Stomach (tissue), 9 donors: ENCODE data around the gene ISG20L2. TPM values are rescaled to one million over a fixed set of nuclear protein-coding genes. Genes with fewer than 3 reads are reported as not detected.

ENCODE experiments used
- DNase-seq, 2 donors: peaks; one replicate each; pipeline versions ENCODE4 v3.0.0 to v3.0.0-alpha.2; 2013 to 2019
- H3K27ac ChIP-seq, 5 donors: fragments of 200-600 bp in 4 of 5; sonication (generic) in 4 of 5; one replicate each; pipeline ENCODE4 v1.5.1; 2013 to 2019; ENCODE audit warnings: mild to moderate bottlenecking in 1 of 5, moderate library complexity in 1 of 5
- H3K27me3 ChIP-seq, 3 donors: fragments of 200-600 bp; sonication (generic); one replicate each; pipeline ENCODE4 v1.5.1; 2017 to 2019; ENCODE audit warnings: mixed run types in 1 of 3
- H3K36me3 ChIP-seq, 4 donors: fragments of 200-600 bp; sonication (generic); 1 replicate in 3 of 4; 2 replicates in 1 of 4; pipeline ENCODE4 v1.5.1; 2016 to 2019
- H3K4me1 ChIP-seq, 4 donors: fragments of 200-600 bp; sonication (generic); one replicate each; pipeline ENCODE4 v1.5.1; 2016 to 2019
- H3K4me3 ChIP-seq, 4 donors: fragments of 200-600 bp; sonication (generic) in 3 of 4; one replicate each; pipeline ENCODE4 v1.5.1; 2016 to 2019; ENCODE audit warnings: mild to moderate bottlenecking in 1 of 4
- H3K9me3 ChIP-seq, 4 donors: fragments of 200-600 bp; sonication (generic); one replicate each; pipeline ENCODE4 v1.5.1; 2016 to 2019
- EP300 ChIP-seq: sonication (generic); formaldehyde crosslinking; IDR thresholded peaks from one replicate; pipeline ENCODE4 v1.6.1; 2017; ENCODE audit warnings: antibody characterized with exemption
- POLR2A ChIP-seq, 4 donors: fragments of 450-650 bp; IDR thresholded peaks; one replicate each; pipeline ENCODE4 v1.6.1; 2016; ENCODE audit warnings: antibody characterized with exemption in 4 of 4, control low read depth in 2 of 4, mild to moderate bottlenecking in 1 of 4, moderate library complexity in 1 of 4
- POLR2AphosphoS5 ChIP-seq, 3 donors: sonication (generic); formaldehyde crosslinking; IDR thresholded peaks; one replicate each; pipeline ENCODE4 v1.6.1; 2016; ENCODE audit warnings: antibody characterized with exemption in 3 of 3
- WGBS, 5 donors: extraction: QIAGEN DNeasy Blood & Tissue Kit in 3 of 5; methylation state at CpG; one replicate each; pipeline versions ENCODE4 v1.1.5 to v1.1.7; 2013 to 2018; 5-methylcytosine and 5-hydroxymethylcytosine counted together
- intact Hi-C: fragments of 100-400 bp; cut with DNase I; formaldehyde crosslinking; loops from one replicate; pipeline ENCODE4 v1.15.1; 2023; ENCODE audit warnings: low total_unique reads
- polyA plus RNA-seq, 3 donors: library from polyadenylated mRNA; stranded (reverse); fragments of 200-250 nt; gene quantifications; one replicate each; pipeline ENCODE4 v1.2.3, GENCODE V29; 2013
- total RNA-seq, 5 donors: library from RNA; depleted of rRNA; stranded (reverse); fragments of >200 nt; gene quantifications; one replicate each; pipeline versions ENCODE4 v1.1.0 to v1.2.3, GENCODE V29; 2014 to 2016
- TF ChIP-seq, protein P1 (sequence below), 7 experiments: fragments of 450-650 bp in 4 of 7; fragments of 200-600 bp in 3 of 7; sonication (generic) in 3 of 7; IDR thresholded peaks; one replicate each; pipeline ENCODE4 v1.5.1; 2016 to 2019; ENCODE audit warnings: antibody characterized with exemption in 7 of 7, control low read depth in 2 of 7, mild to moderate bottlenecking in 1 of 7
- donor health status: healthy with polysubstance abuse.
- donor health status: Bipolar disorder and iron deficiency.
- donor health status: healthy.

The ISG20L2 gene
- total and polyA plus RNA-seq, 8 donors: 4.5 to 65.5 (median 11.7) TPM

DNA sequence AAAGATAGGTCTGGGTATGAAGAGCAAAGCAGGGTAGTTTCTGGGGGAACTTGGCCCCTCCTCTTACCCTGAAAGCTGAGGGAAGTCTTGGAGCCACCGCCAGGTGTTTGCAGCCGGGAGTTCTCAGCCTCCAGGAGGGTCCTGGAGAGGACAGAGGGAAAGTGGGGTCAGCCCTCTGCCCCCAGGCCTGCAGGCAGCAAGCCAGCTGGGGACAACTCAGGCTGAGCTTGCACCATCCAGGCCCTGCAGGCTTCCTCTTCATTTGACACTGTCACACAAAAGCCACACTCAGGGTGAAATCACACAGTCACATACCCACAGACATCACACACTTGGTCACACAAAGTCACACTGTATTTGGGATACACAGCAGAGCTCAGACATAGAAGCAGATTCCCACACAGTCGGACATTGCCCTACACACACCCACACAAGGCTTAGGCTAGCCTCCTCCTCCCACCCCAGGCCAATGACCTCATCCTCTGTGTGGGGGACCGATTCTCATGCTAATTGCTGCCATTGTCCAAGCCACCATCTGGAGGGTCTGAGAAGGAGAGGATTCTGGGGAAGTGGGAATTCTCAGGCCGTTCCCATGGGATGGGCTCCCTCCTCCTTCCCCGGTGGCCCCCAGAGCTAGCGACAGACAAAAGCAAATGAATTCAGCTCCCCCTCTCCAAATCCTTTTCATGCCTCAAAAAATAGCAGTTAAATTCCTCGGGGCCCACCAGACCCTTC lies 55.0 kb downstream of the ISG20L2 start:
- peak overlapping the region in 2 of 5 donors; percentile 9 to 33 for H3K27ac ChIP-seq
- intact Hi-C loops: no loop called here

More for the DNA sequence above, 55.0 kb downstream of the ISG20L2 start:
- H3K27me3 ChIP-seq: peaks cover 7 to 77% (median 38%) of the 10 kb centered on the region in 3 donors
- no peaks in the 10 kb centered on the region for H3K36me3 ChIP-seq
- peak in 1 of 2 donors; percentile 65 for DNase-seq
- TF ChIP-seq EP300 (no peak), POLR2AphosphoS5 (IDR thresholded peaks at IDR 0.05) (no peak), POLR2A (IDR thresholded peaks at IDR 0.05) (no peak)
- TF ChIP-seq, protein P1, sequence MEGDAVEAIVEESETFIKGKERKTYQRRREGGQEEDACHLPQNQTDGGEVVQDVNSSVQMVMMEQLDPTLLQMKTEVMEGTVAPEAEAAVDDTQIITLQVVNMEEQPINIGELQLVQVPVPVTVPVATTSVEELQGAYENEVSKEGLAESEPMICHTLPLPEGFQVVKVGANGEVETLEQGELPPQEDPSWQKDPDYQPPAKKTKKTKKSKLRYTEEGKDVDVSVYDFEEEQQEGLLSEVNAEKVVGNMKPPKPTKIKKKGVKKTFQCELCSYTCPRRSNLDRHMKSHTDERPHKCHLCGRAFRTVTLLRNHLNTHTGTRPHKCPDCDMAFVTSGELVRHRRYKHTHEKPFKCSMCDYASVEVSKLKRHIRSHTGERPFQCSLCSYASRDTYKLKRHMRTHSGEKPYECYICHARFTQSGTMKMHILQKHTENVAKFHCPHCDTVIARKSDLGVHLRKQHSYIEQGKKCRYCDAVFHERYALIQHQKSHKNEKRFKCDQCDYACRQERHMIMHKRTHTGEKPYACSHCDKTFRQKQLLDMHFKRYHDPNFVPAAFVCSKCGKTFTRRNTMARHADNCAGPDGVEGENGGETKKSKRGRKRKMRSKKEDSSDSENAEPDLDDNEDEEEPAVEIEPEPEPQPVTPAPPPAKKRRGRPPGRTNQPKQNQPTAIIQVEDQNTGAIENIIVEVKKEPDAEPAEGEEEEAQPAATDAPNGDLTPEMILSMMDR (IDR thresholded peaks at IDR 0.05): no peak
- H3K4me1 ChIP-seq: peaks cover 14 to 57% (median 43%) of the 10 kb centered on the region in 4 donors
- no peak overlapping the region for H3K4me3 ChIP-seq
- WGBS, 5 donors: 40 to 49% (median 47%) methylated on average over 8 of the region's 8 CpGs
- H3K9me3 ChIP-seq: no peaks in the 10 kb centered on the region

Other genes starting within 250 kb of the ISG20L2 start
- gene MEF2D, start 228.0 kb downstream of the ISG20L2 start, total RNA-seq: 100 to 1,000 TPM in 1 of 5 donors, 10 to 100 TPM in 4; 14.3 to 136 (median 62.5) TPM
- 10 to 100 TPM in 2 of 3 donors, 1 to 10 TPM in 1; 7.7 to 15.6 (median 14.5) TPM for gene MEF2D, start 228.0 kb downstream of the ISG20L2 start, polyA plus RNA-seq
- 10 to 100 TPM in 4 of 5 donors, 1 to 10 TPM in 1; 5.2 to 22.2 (median 14.0) TPM for gene IQGAP3, start 156.2 kb downstream of the ISG20L2 start, total RNA-seq
- gene IQGAP3, start 156.2 kb downstream of the ISG20L2 start, polyA plus RNA-seq: 1 to 10 TPM; 1.2 to 4.7 (median 1.3) TPM
- gene TTC24, start 149.0 kb downstream of the ISG20L2 start, total RNA-seq: under 1 TPM in 1 of 5 donors, not detected in 4; 0.55 TPM
- gene TTC24, start 149.0 kb downstream of the ISG20L2 start, polyA plus RNA-seq: not detected
- gene NAXE, start 137.0 kb downstream of the ISG20L2 start, total RNA-seq: 10 to 100 TPM; 46.1 to 81.1 (median 52.7) TPM
- gene NAXE, start 137.0 kb downstream of the ISG20L2 start, polyA plus RNA-seq: 10 to 100 TPM; 68.1 to 84.9 (median 71.7) TPM
- gene GPATCH4, start 127.3 kb downstream of the ISG20L2 start, total RNA-seq: 10 to 100 TPM in 3 of 5 donors, 1 to 10 TPM in 2; 9.0 to 15.6 (median 12.9) TPM
- 10 to 100 TPM; 11.2 to 24.1 (median 19.9) TPM for gene GPATCH4, start 127.3 kb downstream of the ISG20L2 start, polyA plus RNA-seq
- gene HAPLN2, start 109.4 kb downstream of the ISG20L2 start, total RNA-seq: not detected
- gene HAPLN2, start 109.4 kb downstream of the ISG20L2 start, polyA plus RNA-seq: under 1 TPM in 2 of 3 donors, not detected in 1; 0.33 to 0.37 TPM
- gene BCAN, start 86.6 kb downstream of the ISG20L2 start, total RNA-seq: 10 to 100 TPM in 1 of 5 donors, 1 to 10 TPM in 1, not detected in 3; 5.7 to 39.7 TPM
- under 1 TPM in 1 of 3 donors, not detected in 2; 0.05 TPM for gene BCAN, start 86.6 kb downstream of the ISG20L2 start, polyA plus RNA-seq
- 10 to 100 TPM in 2 of 5 donors, 1 to 10 TPM in 3; 3.2 to 22.3 (median 8.9) TPM for gene NES, start 51.4 kb downstream of the ISG20L2 start, total RNA-seq
- gene NES, start 51.4 kb downstream of the ISG20L2 start, polyA plus RNA-seq: 1 to 10 TPM; 1.7 to 9.0 (median 3.2) TPM
- 1 to 10 TPM in 1 of 5 donors, under 1 TPM in 1, not detected in 3; 0.72 to 2.0 TPM for gene CRABP2, start 23.2 kb downstream of the ISG20L2 start, total RNA-seq
- 100 to 1,000 TPM in 1 of 3 donors, 1 to 10 TPM in 2; 6.9 to 207 (median 7.5) TPM for gene CRABP2, start 23.2 kb downstream of the ISG20L2 start, polyA plus RNA-seq
- 10 to 100 TPM; 15.2 to 90.2 (median 72.4) TPM for gene METTL25B, start 297 bp downstream of the ISG20L2 start, total RNA-seq
- 10 to 100 TPM; 31.0 to 50.2 (median 43.5) TPM for gene METTL25B, start 297 bp downstream of the ISG20L2 start, polyA plus RNA-seq
- gene MRPL24, start 12.3 kb upstream of the ISG20L2 start, total RNA-seq: 10 to 100 TPM; 15.6 to 56.8 (median 33.3) TPM
- gene MRPL24, start 12.3 kb upstream of the ISG20L2 start, polyA plus RNA-seq: 100 to 1,000 TPM in 2 of 3 donors, 10 to 100 TPM in 1; 91.6 to 113 (median 111) TPM
- gene HDGF, start 22.9 kb upstream of the ISG20L2 start, total RNA-seq: 100 to 1,000 TPM in 4 of 5 donors, 10 to 100 TPM in 1; 81.7 to 214 (median 163) TPM
- 100 to 1,000 TPM; 114 to 165 (median 144) TPM for gene HDGF, start 22.9 kb upstream of the ISG20L2 start, polyA plus RNA-seq
- gene PRCC, start 38.8 kb upstream of the ISG20L2 start, total RNA-seq: 10 to 100 TPM; 24.0 to 93.0 (median 76.4) TPM
- 10 to 100 TPM; 39.1 to 41.9 (median 40.1) TPM for gene PRCC, start 38.8 kb upstream of the ISG20L2 start, polyA plus RNA-seq
- 10 to 100 TPM in 2 of 5 donors, under 1 TPM in 1, not detected in 2; 0.73 to 19.9 (median 11.6) TPM for gene SH2D2A, start 88.1 kb upstream of the ISG20L2 start, total RNA-seq
- 1 to 10 TPM in 2 of 3 donors, under 1 TPM in 1; 0.61 to 1.6 (median 1.4) TPM for gene SH2D2A, start 88.1 kb upstream of the ISG20L2 start, polyA plus RNA-seq
- under 1 TPM in 2 of 5 donors, not detected in 3; 0.18 to 0.29 TPM for gene INSRR, start 130.4 kb upstream of the ISG20L2 start, total RNA-seq
- gene INSRR, start 130.4 kb upstream of the ISG20L2 start, polyA plus RNA-seq: under 1 TPM; 0.15 to 0.75 (median 0.33) TPM
- gene NTRK1, start 132.1 kb upstream of the ISG20L2 start, total RNA-seq: under 1 TPM in 2 of 5 donors, not detected in 3; 0.87 to 0.92 TPM
- gene NTRK1, start 132.1 kb upstream of the ISG20L2 start, polyA plus RNA-seq: 1 to 10 TPM in 1 of 3 donors, under 1 TPM in 2; 0.23 to 1.2 (median 1.00) TPM
- 10 to 100 TPM in 1 of 5 donors, 1 to 10 TPM in 4; 2.3 to 16.3 (median 3.5) TPM for gene PEAR1, start 165.0 kb upstream of the ISG20L2 start, total RNA-seq
- 1 to 10 TPM; 1.2 to 1.7 (median 1.5) TPM for gene PEAR1, start 165.0 kb upstream of the ISG20L2 start, polyA plus RNA-seq
- gene LRRC71, start 191.9 kb upstream of the ISG20L2 start, total RNA-seq: 1 to 10 TPM in 1 of 5 donors, not detected in 4; 2.2 TPM
- under 1 TPM in 1 of 3 donors, not detected in 2; 0.61 TPM for gene LRRC71, start 191.9 kb upstream of the ISG20L2 start, polyA plus RNA-seq